GM12873 (cell line): ENCODE data around the gene STYK1.

Experiments used
- TF ChIP-seq, protein P1 (sequence below): IDR thresholded peaks from 2 replicates; pipeline ENCODE4 v1.5.1; 2012; ENCODE audit warnings: low read depth, mild to moderate bottlenecking, moderate library complexity, low read length, control low read depth; ENCODE audit not compliant: insufficient read depth; ENCODE audit errors: missing control alignments

STYK1 gene

GRCh38 chr12:10618338-10618987 lies 55.4 kb downstream of the STYK1 start:
- TF ChIP-seq, protein P1, sequence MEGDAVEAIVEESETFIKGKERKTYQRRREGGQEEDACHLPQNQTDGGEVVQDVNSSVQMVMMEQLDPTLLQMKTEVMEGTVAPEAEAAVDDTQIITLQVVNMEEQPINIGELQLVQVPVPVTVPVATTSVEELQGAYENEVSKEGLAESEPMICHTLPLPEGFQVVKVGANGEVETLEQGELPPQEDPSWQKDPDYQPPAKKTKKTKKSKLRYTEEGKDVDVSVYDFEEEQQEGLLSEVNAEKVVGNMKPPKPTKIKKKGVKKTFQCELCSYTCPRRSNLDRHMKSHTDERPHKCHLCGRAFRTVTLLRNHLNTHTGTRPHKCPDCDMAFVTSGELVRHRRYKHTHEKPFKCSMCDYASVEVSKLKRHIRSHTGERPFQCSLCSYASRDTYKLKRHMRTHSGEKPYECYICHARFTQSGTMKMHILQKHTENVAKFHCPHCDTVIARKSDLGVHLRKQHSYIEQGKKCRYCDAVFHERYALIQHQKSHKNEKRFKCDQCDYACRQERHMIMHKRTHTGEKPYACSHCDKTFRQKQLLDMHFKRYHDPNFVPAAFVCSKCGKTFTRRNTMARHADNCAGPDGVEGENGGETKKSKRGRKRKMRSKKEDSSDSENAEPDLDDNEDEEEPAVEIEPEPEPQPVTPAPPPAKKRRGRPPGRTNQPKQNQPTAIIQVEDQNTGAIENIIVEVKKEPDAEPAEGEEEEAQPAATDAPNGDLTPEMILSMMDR, result no peak

- TF ChIP-seq, protein P1, result no peak
These were observed 56.0 kb downstream of the STYK1 start for GRCh38 chr12:10617863-10618262.

- TF ChIP-seq, protein P1, result peak; percentile 15
These were observed 58.3 kb downstream of the STYK1 start for GRCh38 chr12:10615532-10615931.

GRCh38 chr12:10614056-10614370 lies 59.8 kb downstream of the STYK1 start:
- TF ChIP-seq, protein P1, result no peak

- TF ChIP-seq, protein P1, result no peak
These were observed 60.4 kb downstream of the STYK1 start, which contains the start of gene MAGOHB for GRCh38 chr12:10613349-10614055. MAGOHB (minus strand) TSS chr12:10613609; CDS start chr12:10613532, 77 bp downstream.

GRCh38 chr12:10612984-10613348 lies 60.9 kb downstream of the STYK1 start:
- TF ChIP-seq, protein P1, result no peak

- TF ChIP-seq, protein P1, result no peak
These were observed 61.7 kb downstream of the STYK1 start for GRCh38 chr12:10612110-10612509.
